HCT116 (cell line): ENCODE results near the gene LMOD1. TPM values are rescaled to one million over a fixed set of nuclear protein-coding genes. Genes with fewer than 3 reads are reported as not detected.

Experiments
- ATAC-seq: fragments of 200-7000 bp; cut with Tn5 transposase; 2 replicates; pipeline ENCODE4 v1.9.1; 2020; ENCODE audit warnings: mild to moderate bottlenecking, moderate library complexity
- BruUV-seq: library from RNA; stranded (reverse); fragments of 400-500 nt; replicated peaks from 2 replicates; lab custom pipeline; 2021; lab: Mats Ljungman, UMichigan
- CTCF ChIA-PET: fragments of 300-600 bp; sonication (Branson Sonifier 250); formaldehyde crosslinking; loops from one replicate; lab custom pipeline; 2021; ENCODE audit warnings: antibody characterized with exemption; lab: Charles Lee
- POLR2A ChIA-PET: fragments of 300-600, 350-600 bp; sonication (Branson Sonifier 250); formaldehyde crosslinking; loops from one replicate; lab custom pipeline; 2021; ENCODE audit warnings: antibody characterized with exemption; lab: Charles Lee
- RAD21 ChIA-PET, 2 experiments: fragments of 300-600 bp; sonication (Branson Sonifier 250); formaldehyde crosslinking; loops; one replicate each; lab custom pipeline; 2023; ENCODE audit warnings: low total read pairs in 2 of 2; ENCODE audit not compliant: uncharacterized antibody in 2 of 2, unreplicated experiment in 2 of 2, low non-redundant PET in 1 of 2; lab: Charles Lee
- DNase-seq: peaks from one replicate; pipeline ENCODE4 v3.0.0-alpha.2; 2010; ENCODE audit warnings: low read depth, low spot score
- H2AFZ ChIP-seq: fragments of 200-600 bp; shearing (Covaris generic), sonication (generic); 2 replicates; pipeline ENCODE4 v1.6.1; 2017; ENCODE audit warnings: low read depth, mixed run types, mixed read lengths, antibody characterized with exemption, low read length; ENCODE audit not compliant: poor library complexity, severe bottlenecking
- H3K27ac ChIP-seq: 2 replicates; pipeline ENCODE4 v1.5.1; 2012; ENCODE audit warnings: low read depth, low read length
- H3K27me3 ChIP-seq: fragments of 200-600 bp; sonication (generic); 2 replicates; pipeline ENCODE4 v1.6.1; 2016; ENCODE audit warnings: mixed run types, low read length, mixed read lengths; ENCODE audit not compliant: insufficient read depth
- H3K36me3 ChIP-seq, 2 experiments: fragments of 200-500 bp in 1 of 2; fragments of 200-600 bp in 1 of 2; sonication (Bioruptor generic) in 1 of 2; sonication (generic) in 1 of 2; 2 replicates each; pipeline versions ENCODE4 v1.5.1 to v1.6.1; 2014 to 2016; ENCODE audit warnings: low read length in 2 of 2, inconsistent platforms in 1 of 2, mixed read lengths in 1 of 2, mixed run types in 1 of 2; ENCODE audit not compliant: insufficient read depth in 2 of 2, control insufficient read depth in 1 of 2
- H3K4me1 ChIP-seq, 2 experiments: fragments of 200-600 bp in 1 of 2; sonication (generic) in 1 of 2; 2 replicates each; pipeline versions ENCODE4 v1.5.1 to v1.6.1; 2012 to 2017; ENCODE audit warnings: low read length in 2 of 2, inconsistent platforms in 1 of 2, mild to moderate bottlenecking in 1 of 2, mixed read lengths in 1 of 2, mixed run types in 1 of 2, moderate library complexity in 1 of 2; ENCODE audit not compliant: insufficient read depth in 2 of 2, control insufficient read depth in 1 of 2
- H3K4me2 ChIP-seq: fragments of 200-600 bp; sonication (generic); 2 replicates; pipeline ENCODE4 v1.6.1; 2017; ENCODE audit warnings: mixed run types, low read length, mixed read lengths
- H3K4me3 ChIP-seq, 2 experiments: fragments of 200-600 bp in 1 of 2; sonication (generic) in 1 of 2; replicated peaks in 1 of 2; 2 replicates each; pipeline ENCODE4 v1.5.1; 2011 to 2016; ENCODE audit warnings: low read length in 2 of 2, control low read depth in 1 of 2, low read depth in 1 of 2, mild to moderate bottlenecking in 1 of 2, mixed read lengths in 1 of 2, mixed run types in 1 of 2
- H3K79me2 ChIP-seq: fragments of 200-600 bp; sonication (generic); 2 replicates; pipeline ENCODE4 v1.6.1; 2017; ENCODE audit warnings: mild to moderate bottlenecking, mixed run types, low read length, moderate library complexity, mixed read lengths; ENCODE audit not compliant: insufficient read depth
- H3K9ac ChIP-seq: fragments of 200-600 bp; sonication (generic); 2 replicates; pipeline ENCODE4 v1.6.1; 2016; ENCODE audit warnings: low read length, mixed read lengths
- H3K9me2 ChIP-seq: fragments of 200-600 bp; sonication (generic), shearing (Covaris generic); 2 replicates; pipeline ENCODE4 v1.6.1; 2017; ENCODE audit warnings: mixed run types, mild to moderate bottlenecking, moderate library complexity; ENCODE audit not compliant: insufficient read depth
- H3K9me3 ChIP-seq, 2 experiments: fragments of 200-500 bp in 1 of 2; fragments of 200-600 bp in 1 of 2; sonication (Bioruptor generic) in 1 of 2; sonication (generic) in 1 of 2; 2 replicates each; pipeline ENCODE4 v1.6.1; 2014 to 2017; ENCODE audit warnings: low read length in 2 of 2, mixed read lengths in 2 of 2, inconsistent platforms in 1 of 2, low read depth in 1 of 2, mild to moderate bottlenecking in 1 of 2, mixed run types in 1 of 2, moderate library complexity in 1 of 2; ENCODE audit not compliant: control insufficient read depth in 1 of 2, insufficient read depth in 1 of 2
- H4K20me1 ChIP-seq: fragments of 200-600 bp; sonication (generic), shearing (Covaris generic); 2 replicates; pipeline ENCODE4 v1.6.1; 2017; ENCODE audit warnings: mixed run types, mild to moderate bottlenecking, moderate library complexity; ENCODE audit not compliant: insufficient read depth
- ATF3 ChIP-seq: IDR thresholded peaks from 2 replicates; pipeline ENCODE4 v1.6.1; 2012
- CBX3 ChIP-seq: IDR thresholded peaks from 2 replicates; pipeline ENCODE4 v1.6.1; 2012; ENCODE audit warnings: low read depth
- CTCF ChIP-seq, 3 experiments: fragments of 200-600 bp in 1 of 3; sonication (generic) in 1 of 3; IDR thresholded peaks in 2 of 3; conservative IDR thresholded peaks in 1 of 3; 2 replicates each; pipeline ENCODE4 v1.5.1; 2012 to 2017; ENCODE audit warnings: low read depth in 2 of 3, low read length in 2 of 3, antibody characterized with exemption in 1 of 3, borderline replicate concordance in 1 of 3, control low read depth in 1 of 3, mild to moderate bottlenecking in 1 of 3, mixed read lengths in 1 of 3, mixed run types in 1 of 3, moderate library complexity in 1 of 3; ENCODE audit not compliant: insufficient read depth in 1 of 3
- EGR1 ChIP-seq: IDR thresholded peaks from 2 replicates; pipeline ENCODE4 v1.6.1; 2012; ENCODE audit warnings: low read depth
- ELF1 ChIP-seq: IDR thresholded peaks from 2 replicates; pipeline ENCODE4 v1.6.1; 2012; ENCODE audit warnings: low read depth, borderline replicate concordance
- FOSL1 ChIP-seq: IDR thresholded peaks from 2 replicates; pipeline ENCODE4 v1.6.1; 2012; ENCODE audit warnings: low read depth
- JUND ChIP-seq: IDR thresholded peaks from 2 replicates; pipeline ENCODE4 v1.6.1; 2012
- POLR2A ChIP-seq: IDR thresholded peaks from 2 replicates; pipeline ENCODE4 v1.7.0; 2011; ENCODE audit warnings: borderline replicate concordance; ENCODE audit not compliant: insufficient read depth, insufficient read length; ENCODE audit errors: extremely low read depth
- POLR2AphosphoS5 ChIP-seq: IDR thresholded peaks from 2 replicates; pipeline ENCODE4 v1.6.1; 2011; ENCODE audit warnings: mild to moderate bottlenecking, low read depth, low read length, moderate library complexity
- REST ChIP-seq: IDR thresholded peaks from 2 replicates; pipeline ENCODE4 v1.6.1; 2012; ENCODE audit warnings: low read depth
- SIN3A ChIP-seq: IDR thresholded peaks from 2 replicates; pipeline ENCODE4 v1.6.1; 2012; ENCODE audit warnings: low read depth
- SRF ChIP-seq: IDR thresholded peaks from 2 replicates; pipeline ENCODE4 v1.6.1; 2012; ENCODE audit warnings: low read depth
- TCF7L2 ChIP-seq: IDR thresholded peaks from 2 replicates; pipeline ENCODE4 v1.7.0; 2011; ENCODE audit warnings: borderline replicate concordance, inconsistent platforms; ENCODE audit not compliant: insufficient read depth, insufficient read length; ENCODE audit errors: extremely low read depth
- YY1 ChIP-seq: IDR thresholded peaks from 2 replicates; pipeline ENCODE4 v1.6.1; 2011; ENCODE audit warnings: low read length, low read depth, moderate library complexity, mild to moderate bottlenecking; ENCODE audit not compliant: insufficient replicate concordance; ENCODE audit errors: extremely low read depth
- ZFX ChIP-seq: fragments of 450-650 bp; IDR thresholded peaks from 2 replicates; pipeline ENCODE4 v1.6.1; 2017
- ZNF274 ChIP-seq: fragments of 200-500 bp; sonication (Bioruptor generic); IDR thresholded peaks from 2 replicates; pipeline ENCODE4 v1.6.1; 2014; ENCODE audit warnings: mild to moderate bottlenecking, low read depth, low read length, inconsistent platforms
- intact Hi-C: fragments of 100-400 bp; cut with micrococcal nuclease; formaldehyde crosslinking; loops from 2 replicates; pipeline ENCODE4 v1.10.0; 2022
- total RNA-seq: library from RNA; stranded (reverse); gene quantifications from one replicate; pipeline ENCODE4 v1.2.1, GENCODE V29; 2021; ENCODE audit not compliant: unreplicated experiment
- TF ChIP-seq, protein P1 (sequence below): IDR thresholded peaks from 2 replicates; pipeline ENCODE4 v1.6.1; 2012
- TF ChIP-seq, protein P2 (sequence below): IDR thresholded peaks from 2 replicates; pipeline ENCODE4 v1.6.1; 2011; ENCODE audit warnings: mild to moderate bottlenecking, low read length, moderate library complexity; ENCODE audit not compliant: insufficient replicate concordance; ENCODE audit errors: extremely low read depth

The LMOD1 gene
- total RNA-seq, 1 experiment from 2014 or later: 0.12 TPM

DNA sequence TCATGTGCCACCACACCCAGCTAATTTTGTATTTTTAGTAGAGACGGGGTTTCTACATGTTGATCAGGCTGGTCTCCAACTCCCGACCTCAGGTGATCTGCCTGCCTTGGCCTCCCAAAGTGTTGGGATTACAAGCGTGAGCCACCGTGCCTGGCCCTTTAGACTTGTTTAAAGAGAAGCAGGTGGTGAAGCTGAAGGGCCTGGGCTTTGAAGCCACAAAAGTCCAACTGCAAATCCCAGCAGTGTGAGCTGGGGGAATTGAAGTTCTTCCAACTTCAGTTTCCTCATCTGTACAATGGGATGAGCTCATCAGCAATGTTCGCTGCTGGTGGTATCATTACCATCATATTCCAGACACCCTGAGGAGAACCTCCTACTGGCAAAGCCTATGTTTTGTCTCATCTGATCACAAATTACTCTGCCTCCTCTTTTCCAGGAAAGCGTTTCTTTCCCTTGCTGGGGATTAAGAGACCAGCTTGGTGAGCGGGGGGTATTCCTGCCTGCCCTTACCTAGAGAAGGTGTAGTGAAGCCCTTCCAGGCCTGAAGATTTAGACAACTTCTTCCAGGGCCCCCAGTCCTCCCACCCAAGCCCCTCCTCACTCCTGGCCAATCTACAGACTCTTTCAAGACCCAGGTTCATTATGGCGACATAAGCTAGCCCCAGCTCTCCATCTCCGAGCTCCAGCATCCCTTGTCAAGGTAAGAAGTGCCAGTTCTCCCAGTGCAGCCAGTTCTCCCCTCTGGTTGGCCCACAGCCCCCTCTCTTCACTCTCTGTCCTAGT lies 60.1 kb downstream of the LMOD1 start:
- Histone ChIP-seq H3K9me3 (no peaks in the 10 kb centered on the region), H3K36me3 (no peaks in the 10 kb centered on the region), H2AFZ (no peak overlapping the region), H4K20me1 (no peaks in the 10 kb centered on the region), H3K4me2 (no peak overlapping the region), H3K9ac (no peak overlapping the region), H3K4me1 (peaks cover 49 to 69% of the 10 kb centered on the region in 2 experiments), H3K27me3 (no peaks in the 10 kb centered on the region), H3K79me2 (no peaks in the 10 kb centered on the region), H3K9me2 (no peaks in the 10 kb centered on the region), H3K27ac (no peak overlapping the region), H3K4me3 (no peak overlapping the region)
- ChIA-PET POLR2A (interaction anchor here (1.1 kb wide), 1 partner anchor 9 kb away, joined by 3 read pairs; no protein-coding TSS in a partner anchor), CTCF (interaction anchor here (1.0 to 4.2 kb wide), 3 partner anchors 9 to 10 kb away, joined by 7 to 27 read pairs (median 9); no protein-coding TSS in a partner anchor), RAD21 (no interaction called here)
- no peak for DNase-seq
- TF ChIP-seq ZFX (no peak), ZNF274 (no peak), CBX3 (no peak), ELF1 (no peak), TCF7L2 (no peak), YY1 (no peak), POLR2AphosphoS5 (no peak), ATF3 (no peak), CTCF (IDR thresholded peaks at IDR 0.05 in 2 of 3, conservative IDR thresholded peaks at IDR 0.05 in 1 of 3; ENCODE audit: borderline replicate concordance in 1 of 3, insufficient read depth in 1 of 3, low read depth in 2 of 3, low read length in 2 of 3) (no peak), FOSL1 (no peak), SIN3A (no peak), REST (no peak), SRF (no peak), POLR2A (no peak), JUND (no peak), EGR1 (no peak)
- TF ChIP-seq, protein P1, sequence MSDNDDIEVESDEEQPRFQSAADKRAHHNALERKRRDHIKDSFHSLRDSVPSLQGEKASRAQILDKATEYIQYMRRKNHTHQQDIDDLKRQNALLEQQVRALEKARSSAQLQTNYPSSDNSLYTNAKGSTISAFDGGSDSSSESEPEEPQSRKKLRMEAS: no peak
- TF ChIP-seq, protein P2, sequence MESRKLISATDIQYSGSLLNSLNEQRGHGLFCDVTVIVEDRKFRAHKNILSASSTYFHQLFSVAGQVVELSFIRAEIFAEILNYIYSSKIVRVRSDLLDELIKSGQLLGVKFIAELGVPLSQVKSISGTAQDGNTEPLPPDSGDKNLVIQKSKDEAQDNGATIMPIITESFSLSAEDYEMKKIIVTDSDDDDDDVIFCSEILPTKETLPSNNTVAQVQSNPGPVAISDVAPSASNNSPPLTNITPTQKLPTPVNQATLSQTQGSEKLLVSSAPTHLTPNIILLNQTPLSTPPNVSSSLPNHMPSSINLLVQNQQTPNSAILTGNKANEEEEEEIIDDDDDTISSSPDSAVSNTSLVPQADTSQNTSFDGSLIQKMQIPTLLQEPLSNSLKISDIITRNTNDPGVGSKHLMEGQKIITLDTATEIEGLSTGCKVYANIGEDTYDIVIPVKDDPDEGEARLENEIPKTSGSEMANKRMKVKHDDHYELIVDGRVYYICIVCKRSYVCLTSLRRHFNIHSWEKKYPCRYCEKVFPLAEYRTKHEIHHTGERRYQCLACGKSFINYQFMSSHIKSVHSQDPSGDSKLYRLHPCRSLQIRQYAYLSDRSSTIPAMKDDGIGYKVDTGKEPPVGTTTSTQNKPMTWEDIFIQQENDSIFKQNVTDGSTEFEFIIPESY: no peak
- BruUV-seq: no TSS peak
- no peak for ATAC-seq
- intact Hi-C loops: loop anchor here (5.0 kb wide), 1 partner anchor 236 kb away; the partner anchor contains the start of gene GPR37L1
